Common myeloid progenitor, CD34-positive (primary cell): ENCODE measurements around the gene XYLT1.

Experiments
- CTCF ChIA-PET: fragments of 350-600 bp; sonication (Branson Sonifier 250); formaldehyde crosslinking; loops from one replicate; lab custom pipeline; 2021; ENCODE audit warnings: antibody characterized with exemption; lab: Charles Lee
- POLR2A ChIA-PET: fragments of 350-600 bp; sonication (Branson Sonifier 250); formaldehyde crosslinking; loops from one replicate; lab custom pipeline; 2021; ENCODE audit warnings: antibody characterized with exemption; lab: Charles Lee
- DNase-seq, 3 donors: peaks; one replicate each; pipeline versions ENCODE4 v3.0.0 to v3.0.0-alpha.2; 2013
- H3K27ac ChIP-seq, 2 experiments: 1 replicate in 1 of 2; 2 replicates in 1 of 2; pipeline ENCODE4 v1.7.0; 2013; ENCODE audit warnings: inconsistent platforms in 2 of 2, low read length in 2 of 2, mild to moderate bottlenecking in 2 of 2, low read depth in 1 of 2, moderate library complexity in 1 of 2; ENCODE audit not compliant: severe bottlenecking in 2 of 2, insufficient read depth in 1 of 2, poor library complexity in 1 of 2
- H3K27me3 ChIP-seq, 5 experiments: replicated peaks in 2 of 5; 1 replicate in 3 of 5; 2 replicates in 2 of 5; pipeline versions ENCODE4 v1.6.1 to v1.7.0; 2013; ENCODE audit warnings: low read length in 4 of 5, mild to moderate bottlenecking in 2 of 5, moderate library complexity in 2 of 5, inconsistent platforms in 1 of 5; ENCODE audit not compliant: insufficient read depth in 5 of 5, control insufficient read depth in 4 of 5
- H3K36me3 ChIP-seq, 4 experiments: 1 replicate in 2 of 4; 2 replicates in 2 of 4; pipeline versions ENCODE4 v1.6.1 to v1.7.0; 2013; ENCODE audit warnings: low read length in 3 of 4, control low read depth in 1 of 4, mild to moderate bottlenecking in 1 of 4; ENCODE audit not compliant: control insufficient read depth in 4 of 4, insufficient read depth in 4 of 4
- H3K4me1 ChIP-seq, 4 experiments: 1 replicate in 3 of 4; 2 replicates in 1 of 4; pipeline versions ENCODE4 v1.6.1 to v1.7.1; 2013; ENCODE audit warnings: low read length in 3 of 4, mild to moderate bottlenecking in 3 of 4, control low read depth in 1 of 4, inconsistent platforms in 1 of 4, moderate library complexity in 1 of 4; ENCODE audit not compliant: control insufficient read depth in 4 of 4, insufficient read depth in 4 of 4; ENCODE audit errors: control extremely low read depth in 1 of 4
- H3K4me3 ChIP-seq, 7 experiments: 1 replicate in 4 of 7; 2 replicates in 3 of 7; pipeline versions ENCODE4 v1.5.1 to v1.7.0; 2013; ENCODE audit warnings: mild to moderate bottlenecking in 7 of 7, low read length in 6 of 7, moderate library complexity in 6 of 7, inconsistent platforms in 2 of 7, low read depth in 2 of 7, control low read depth in 1 of 7; ENCODE audit not compliant: insufficient read depth in 4 of 7, control insufficient read depth in 1 of 7; ENCODE audit errors: extremely low read depth in 1 of 7
- H3K9me3 ChIP-seq, 5 experiments: 1 replicate in 4 of 5; 2 replicates in 1 of 5; pipeline versions ENCODE4 v1.6.1 to v1.7.1; 2013; ENCODE audit warnings: low read length in 4 of 5, mild to moderate bottlenecking in 2 of 5, inconsistent platforms in 1 of 5, low read depth in 1 of 5, moderate library complexity in 1 of 5; ENCODE audit not compliant: control insufficient read depth in 4 of 5, insufficient read depth in 2 of 5; ENCODE audit errors: control extremely low read depth in 1 of 5
- WGBS: methylation state at CpG from one replicate; pipeline ENCODE4 v1.1.5; 2013; ENCODE audit not compliant: insufficient coverage; 5-methylcytosine and 5-hydroxymethylcytosine counted together

Gene XYLT1

GRCh38 chr16:17369421-17370222 is 101.1 kb downstream of the XYLT1 start:
- Histone ChIP-seq H3K9me3 (no peaks in the 10 kb centered on the region), H3K4me1 (peaks cover 33 to 90% (median 78%) of the 10 kb centered on the region in 4 experiments), H3K4me3 (peak overlapping the region in 5 of 7 experiments; percentile 9 to 48 (median 23)), H3K27me3 (no peaks in the 10 kb centered on the region), H3K36me3 (peaks cover 0 to 2% (median 0%) of the 10 kb centered on the region in 4 experiments), H3K27ac (peak overlapping the region; percentile 48 to 73)
- CTCF ChIA-PET, result interaction anchor here (0.8 to 3.2 kb wide), 11 partner anchors 9 to 99 kb away, joined by 3 to 17 read pairs (median 4); no protein-coding TSS in a partner anchor
- POLR2A ChIA-PET, result interaction anchor here (1.1 to 2.2 kb wide), 3 partner anchors 10 to 48 kb away, joined by 3 to 9 read pairs (median 4); no protein-coding TSS in a partner anchor
- peak in 2 of 3 donors; percentile 78 to 86 for DNase-seq
- 6% methylated on average over 12 of the region's 14 CpGs for WGBS

GRCh38 chr16:17368951-17369350 is 101.8 kb downstream of the XYLT1 start:
- H3K4me3 ChIP-seq, result peak overlapping the region in 2 of 7 experiments; percentile 9 to 28
- POLR2A ChIA-PET, result interaction anchor here (1.1 to 2.2 kb wide), 2 partner anchors 9 to 26 kb away, joined by 3 to 9 read pairs; no protein-coding TSS in a partner anchor
- H3K9me3 ChIP-seq, result no peaks in the 10 kb centered on the region
- no peaks in the 10 kb centered on the region for H3K27me3 ChIP-seq
- H3K4me1 ChIP-seq, result peaks cover 38 to 90% (median 80%) of the 10 kb centered on the region in 4 experiments
- DNase-seq, result peak in 1 of 3 donors; percentile 51
- peak overlapping the region; percentile 48 to 73 for H3K27ac ChIP-seq
- H3K36me3 ChIP-seq, result peaks cover 0 to 2% (median 0%) of the 10 kb centered on the region in 4 experiments
- CTCF ChIA-PET, result interaction anchor here (1.1 to 3.2 kb wide), 4 partner anchors 9 to 26 kb away, joined by 3 to 17 read pairs (median 8); no protein-coding TSS in a partner anchor
- 60% methylated on average over 2 of the region's 5 CpGs for WGBS

- ChIA-PET CTCF (interaction anchor here (0.8 to 3.2 kb wide), 5 partner anchors 9 to 32 kb away, joined by 3 to 17 read pairs (median 7); no protein-coding TSS in a partner anchor), POLR2A (interaction anchor here (2.2 kb wide), 1 partner anchor 25 kb away, joined by 9 read pairs; no protein-coding TSS in a partner anchor)
- no peak for DNase-seq
- H3K27me3 ChIP-seq, result no peaks in the 10 kb centered on the region
- H3K27ac ChIP-seq, result peak overlapping the region in 1 of 2 experiments; percentile 37
- WGBS, result 100% methylated on average over 1 of the region's 3 CpGs
- H3K4me3 ChIP-seq, result peak overlapping the region in 1 of 7 experiments; percentile 4
- peaks cover 38 to 89% (median 78%) of the 10 kb centered on the region in 4 experiments for H3K4me1 ChIP-seq
- no peaks in the 10 kb centered on the region for H3K9me3 ChIP-seq
- H3K36me3 ChIP-seq, result peaks cover 0 to 2% (median 0%) of the 10 kb centered on the region in 4 experiments
Observed at GRCh38 chr16:17368446-17368845, 102.3 kb downstream of the XYLT1 start.

DNA sequence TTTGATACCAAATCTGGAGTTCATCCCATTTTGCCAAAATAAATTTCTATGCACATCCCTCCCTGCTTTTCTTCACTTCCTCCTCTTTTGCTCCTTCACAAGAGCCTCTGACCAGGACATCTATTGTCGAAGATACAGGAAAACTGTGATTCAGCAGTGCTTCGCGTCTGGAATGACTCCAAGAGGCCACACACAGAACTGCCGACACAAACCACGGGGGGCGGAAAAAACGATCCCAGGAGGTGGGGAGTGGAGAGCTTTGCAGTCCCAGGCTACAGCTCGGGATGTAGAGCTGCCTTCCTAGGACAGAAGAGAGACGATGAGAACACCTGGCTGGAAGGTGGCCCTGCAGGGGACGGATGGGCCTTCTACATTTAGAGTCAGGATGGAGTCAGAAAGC is 102.8 kb downstream of the XYLT1 start:
- Histone ChIP-seq H3K4me3 (peak overlapping the region in 1 of 7 experiments; percentile 4), H3K27ac (peak overlapping the region in 1 of 2 experiments; percentile 37), H3K9me3 (no peaks in the 10 kb centered on the region), H3K27me3 (no peaks in the 10 kb centered on the region), H3K36me3 (peaks cover 0 to 4% (median 0%) of the 10 kb centered on the region in 4 experiments), H3K4me1 (peaks cover 38 to 92% (median 81%) of the 10 kb centered on the region in 4 experiments)
- ChIA-PET CTCF (interaction anchor here (0.8 to 3.2 kb wide), 7 partner anchors 8 to 32 kb away, joined by 3 to 17 read pairs (median 6); no protein-coding TSS in a partner anchor), POLR2A (interaction anchor here (1.2 to 1.5 kb wide), 2 partner anchors 24 to 25 kb away, joined by 4 to 6 read pairs; no protein-coding TSS in a partner anchor)
- DNase-seq, result peak in 2 of 3 donors; percentile 53 to 54
- WGBS, result 17% methylated on average over 9 of the region's 10 CpGs

DNA sequence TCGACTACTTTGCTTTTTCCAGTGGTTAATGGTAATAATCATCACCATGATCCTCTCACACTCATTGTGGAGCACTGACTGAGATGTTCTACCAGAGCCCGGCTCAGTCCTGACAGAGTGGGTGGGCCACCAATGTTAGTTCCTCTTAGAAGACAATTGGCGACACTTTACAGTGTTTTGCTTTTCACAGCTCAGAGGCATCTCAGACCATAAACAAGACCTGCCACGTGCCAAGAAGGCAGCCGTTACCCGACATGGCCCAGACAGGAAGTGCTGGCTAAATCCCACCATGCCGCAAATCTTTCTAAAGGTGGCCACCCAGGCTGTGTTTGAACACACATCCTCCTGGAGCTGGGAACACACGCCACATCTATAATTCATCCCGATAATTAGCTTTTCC is 103.7 kb downstream of the XYLT1 start:
- ChIA-PET POLR2A (interaction anchor here (1.2 to 1.5 kb wide), 2 partner anchors 23 to 24 kb away, joined by 4 to 6 read pairs; no protein-coding TSS in a partner anchor), CTCF (interaction anchor here (1.1 to 3.2 kb wide), 10 partner anchors 8 to 96 kb away, joined by 3 to 17 read pairs (median 5); no protein-coding TSS in a partner anchor)
- Histone ChIP-seq H3K9me3 (no peaks in the 10 kb centered on the region), H3K4me1 (peaks cover 38 to 97% (median 86%) of the 10 kb centered on the region in 4 experiments), H3K27ac (peak overlapping the region in 1 of 2 experiments; percentile 28), H3K4me3 (peak overlapping the region in 1 of 7 experiments; percentile 21), H3K27me3 (no peaks in the 10 kb centered on the region), H3K36me3 (peaks cover 0 to 9% (median 0%) of the 10 kb centered on the region in 4 experiments)
- 17% methylated on average over 9 of the region's 9 CpGs for WGBS
- peak in 2 of 3 donors; percentile 90 to 94 for DNase-seq

GRCh38 chr16:17366299-17366961 is 104.3 kb downstream of the XYLT1 start:
- CTCF ChIA-PET, result interaction anchor here (1.1 to 1.6 kb wide), 11 partner anchors 9 to 110 kb away, joined by 3 to 7 read pairs (median 4); no protein-coding TSS in a partner anchor
- peaks cover 0 to 9% (median 0%) of the 10 kb centered on the region in 4 experiments for H3K36me3 ChIP-seq
- peak overlapping the region in 1 of 2 experiments; percentile 28 for H3K27ac ChIP-seq
- peak overlapping the region in 1 of 7 experiments; percentile 21 for H3K4me3 ChIP-seq
- H3K4me1 ChIP-seq, result peaks cover 34 to 95% (median 84%) of the 10 kb centered on the region in 4 experiments
- DNase-seq, result no peak
- POLR2A ChIA-PET, result interaction anchor here (0.5 to 1.5 kb wide), 3 partner anchors 22 to 174 kb away, joined by 3 to 6 read pairs (median 4); no protein-coding TSS in a partner anchor
- H3K9me3 ChIP-seq, result no peaks in the 10 kb centered on the region
- 92% methylated on average over 3 of the region's 8 CpGs for WGBS
- no peaks in the 10 kb centered on the region for H3K27me3 ChIP-seq
